Renal cortex interstitium (tissue), 11 donors: ENCODE measurements around the gene KRT79. TPM values are rescaled to one million over a fixed set of nuclear protein-coding genes. Genes with fewer than 3 reads are reported as not detected.

ENCODE experiments used
- DNase-seq, 11 donors: peaks; one replicate each; pipeline ENCODE4 v3.0.0-alpha.2; 2013; ENCODE audit warnings: low read depth in 9 of 11, low spot score in 4 of 11; ENCODE audit errors: extremely low read depth in 1 of 11
- polyA plus RNA-seq, 3 donors: library from polyadenylated mRNA; unstranded; fragments of 120-200 nt; gene quantifications; one replicate each; pipeline ENCODE4 v1.2.1, GENCODE V29; 2013; ENCODE audit not compliant: insufficient read length in 3 of 3

KRT79 gene
- polyA plus RNA-seq, 3 donors = not detected

- no peak for DNase-seq
Observed at GRCh38 chr12:52784909-52785308, 49.2 kb downstream of the KRT79 start.

GRCh38 chr12:52783563-52784316 lies 50.4 kb downstream of the KRT79 start:
- no peak for DNase-seq

GRCh38 chr12:52782502-52782901 lies 51.6 kb downstream of the KRT79 start:
- DNase-seq = no peak

GRCh38 chr12:52781399-52782082 lies 52.6 kb downstream of the KRT79 start:
- no peak for DNase-seq

- DNase-seq = no peak
Observed at GRCh38 chr12:52779914-52780313, 54.2 kb downstream of the KRT79 start.

GRCh38 chr12:52778833-52779232 lies 55.3 kb downstream of the KRT79 start:
- DNase-seq = no peak

- no peak for DNase-seq
Observed at GRCh38 chr12:52777566-52777965, 56.5 kb downstream of the KRT79 start.

- no peak for DNase-seq
Observed at GRCh38 chr12:52776913-52777395, 57.2 kb downstream of the KRT79 start, which contains the start of gene KRT76. TSS of gene KRT76 (minus strand) at chr12:52777345. CDS start at chr12:52777291, 54 bp downstream.

- no peak for DNase-seq
Observed at GRCh38 chr12:52776435-52776834, 57.7 kb downstream of the KRT79 start.

GRCh38 chr12:52774629-52775250 lies 59.4 kb downstream of the KRT79 start:
- no peak for DNase-seq

GRCh38 chr12:52772772-52773171 lies 61.3 kb downstream of the KRT79 start:
- no peak for DNase-seq

- DNase-seq = no peak
Observed at GRCh38 chr12:52772188-52772587, 61.9 kb downstream of the KRT79 start.

GRCh38 chr12:52771505-52771904 lies 62.6 kb downstream of the KRT79 start:
- no peak for DNase-seq

Other genes starting within 250 kb of the KRT79 start
- under 1 TPM in 1 of 3 donors, not detected in 2; 0.12 TPM for gene KRT72, start 232.8 kb downstream of the KRT79 start, polyA plus RNA-seq
- gene KRT73, start 215.8 kb downstream of the KRT79 start, polyA plus RNA-seq = under 1 TPM in 1 of 3 donors, not detected in 2; 0.04 TPM
- not detected for gene KRT2, start 182.1 kb downstream of the KRT79 start, polyA plus RNA-seq
- under 1 TPM; 0.06 to 0.26 (median 0.11) TPM for gene KRT1, start 153.9 kb downstream of the KRT79 start, polyA plus RNA-seq
- not detected for gene KRT77, start 130.8 kb downstream of the KRT79 start, polyA plus RNA-seq
- gene KRT76, start 57.0 kb downstream of the KRT79 start, polyA plus RNA-seq = not detected
- gene KRT3, start 38.2 kb downstream of the KRT79 start, polyA plus RNA-seq = not detected
- under 1 TPM; 0.20 to 0.81 (median 0.65) TPM for gene KRT4, start 20.2 kb downstream of the KRT79 start, polyA plus RNA-seq
- not detected for gene KRT78, start 14.7 kb upstream of the KRT79 start, polyA plus RNA-seq
- gene KRT8, start 70.8 kb upstream of the KRT79 start, polyA plus RNA-seq = 100 to 1,000 TPM; 202 to 286 (median 204) TPM
- 100 to 1,000 TPM; 159 to 228 (median 161) TPM for gene KRT18, start 114.8 kb upstream of the KRT79 start, polyA plus RNA-seq
- gene EIF4B, start 172.1 kb upstream of the KRT79 start, polyA plus RNA-seq = 100 to 1,000 TPM; 472 to 507 (median 487) TPM
- gene TNS2, start 215.8 kb upstream of the KRT79 start, polyA plus RNA-seq = 100 to 1,000 TPM in 2 of 3 donors, 10 to 100 TPM in 1; 94.1 to 144 (median 111) TPM
- gene SPRYD3, start 245.1 kb upstream of the KRT79 start, polyA plus RNA-seq = 10 to 100 TPM; 15.1 to 20.2 (median 17.1) TPM